ENCODE measurements around the gene PRLH. TPM values are rescaled to one million over a fixed set of nuclear protein-coding genes. Genes with fewer than 3 reads are reported as not detected.
A peak's percentile ranks its signal among the peaks of the same experiment; 100 is the strongest.

The PRLH gene
- total and polyA plus RNA-seq, 2 donors (not counting 1 experiment from before 2014, with no cell fraction given), result not detected

GRCh38 chr2:237590272-237591140 lies 24.1 kb downstream of the PRLH start, which contains the start of gene RAB17:
Gene RAB17 (minus strand): TSS chr2:237590734. CDS start chr2:237586154, 4,580 bp downstream.
- peak; percentile 28 to 49 for DNase-seq (ENCODE audit: low read depth in 2 of 2)
- no peak within 1 kb of the TSS for H3K9ac ChIP-seq (ENCODE audit: insufficient read depth, low read length)
- no peaks in the 10 kb centered on the region for H3K79me2 ChIP-seq (ENCODE audit: control insufficient read depth, insufficient read depth, low read length)
- no peaks in the 10 kb centered on the region for H4K20me1 ChIP-seq (ENCODE audit: control insufficient read depth, extremely low read depth, insufficient read depth, low read length)
- no peaks in the 10 kb centered on the region for H3K36me3 ChIP-seq (ENCODE audit: control insufficient read depth, insufficient read depth, low read length)
- TF ChIP-seq CTCF (conservative IDR thresholded peaks at IDR 0.05 in 1 of 2, IDR thresholded peaks at IDR 0.05 in 1 of 2; ENCODE audit: low read depth in 1 of 2, low read length in 2 of 2) (no peak), EZH2 (IDR thresholded peaks at IDR 0.05; ENCODE audit: low read length, missing control alignments) (no peak)
- no peaks in the 10 kb centered on the region for H3K9me3 ChIP-seq (ENCODE audit: control insufficient read depth, insufficient read depth, low read depth, low read length)
- H2AFZ ChIP-seq (ENCODE audit: low read length), result no peak within 1 kb of the TSS
- no peak within 1 kb of the TSS for H3K4me2 ChIP-seq (ENCODE audit: extremely low read depth, insufficient read depth, low read length)
- H3K27ac ChIP-seq (ENCODE audit: insufficient read depth, low read length), result no peak within 1 kb of the TSS
- H3K4me1 ChIP-seq (ENCODE audit: control insufficient read depth, extremely low read depth, insufficient read depth, low read length), result peaks cover 2% of the 10 kb centered on the region
- no peak within 1 kb of the TSS for H3K4me3 ChIP-seq (replicated peaks in 1 of 4; ENCODE audit: control extremely low read depth in 1 of 4, insufficient read depth in 1 of 4, low read depth in 3 of 4, low read length in 4 of 4)
- peaks cover 3% of the 10 kb centered on the region for H3K27me3 ChIP-seq (ENCODE audit: control insufficient read depth, insufficient read depth, low read length)

DNA sequence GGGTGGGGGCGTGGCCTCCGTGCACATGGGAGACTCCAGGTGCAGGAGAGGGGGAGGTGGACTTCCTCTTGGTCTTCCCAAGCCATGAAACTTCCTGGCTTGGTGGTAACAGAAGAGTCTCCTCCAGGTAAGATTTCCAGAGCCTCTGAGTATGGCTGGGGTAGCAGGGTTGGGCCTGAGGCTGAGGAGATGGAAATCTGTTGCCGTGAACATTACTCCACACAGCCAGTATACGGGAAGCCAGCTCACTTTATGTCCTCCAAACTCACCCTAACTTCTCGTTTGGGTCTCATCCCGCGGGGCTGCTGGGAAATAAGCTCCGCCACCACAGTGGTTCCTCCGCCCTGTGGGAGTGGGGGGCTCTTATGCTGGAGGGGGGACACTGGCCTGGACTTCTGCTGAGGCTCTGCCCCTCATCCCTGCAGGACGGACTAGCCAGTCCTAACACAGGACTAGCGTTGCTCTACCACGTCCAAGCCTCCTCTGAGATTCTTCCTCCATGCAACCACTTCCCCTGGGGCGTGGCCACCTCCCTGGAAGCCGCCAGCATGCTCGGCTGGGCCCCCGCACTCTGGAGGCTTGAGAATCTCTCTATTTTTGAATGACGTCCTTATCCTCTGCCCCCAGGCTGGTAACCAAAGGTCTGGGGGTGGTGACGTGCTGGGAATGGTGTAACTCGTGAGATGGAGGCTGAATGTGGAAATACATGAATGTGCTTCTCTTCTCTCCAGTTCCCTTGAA lies 24.9 kb downstream of the PRLH start:
- H3K4me2 ChIP-seq (ENCODE audit: extremely low read depth, insufficient read depth, low read length), result no peak overlapping the region
- no peak overlapping the region for H2AFZ ChIP-seq (ENCODE audit: low read length)

More for the DNA sequence above, 24.9 kb downstream of the PRLH start:
- Histone ChIP-seq H3K36me3 (ENCODE audit: control insufficient read depth, insufficient read depth, low read length) (no peaks in the 10 kb centered on the region), H3K4me1 (ENCODE audit: control insufficient read depth, extremely low read depth, insufficient read depth, low read length) (peaks cover 2% of the 10 kb centered on the region), H3K9ac (ENCODE audit: insufficient read depth, low read length) (no peak overlapping the region), H3K79me2 (ENCODE audit: control insufficient read depth, insufficient read depth, low read length) (no peaks in the 10 kb centered on the region), H3K4me3 (replicated peaks in 1 of 4; ENCODE audit: control extremely low read depth in 1 of 4, insufficient read depth in 1 of 4, low read depth in 3 of 4, low read length in 4 of 4) (no peak overlapping the region), H3K27me3 (ENCODE audit: control insufficient read depth, insufficient read depth, low read length) (peaks cover 3% of the 10 kb centered on the region), H4K20me1 (ENCODE audit: control insufficient read depth, extremely low read depth, insufficient read depth, low read length) (no peaks in the 10 kb centered on the region), H3K27ac (ENCODE audit: insufficient read depth, low read length) (no peak overlapping the region), H3K9me3 (ENCODE audit: control insufficient read depth, insufficient read depth, low read depth, low read length) (no peaks in the 10 kb centered on the region)
- TF ChIP-seq CTCF (conservative IDR thresholded peaks at IDR 0.05 in 1 of 2, IDR thresholded peaks at IDR 0.05 in 1 of 2; ENCODE audit: low read depth in 1 of 2, low read length in 2 of 2) (no peak), EZH2 (IDR thresholded peaks at IDR 0.05; ENCODE audit: low read length, missing control alignments) (no peak)
- DNase-seq (ENCODE audit: low read depth in 2 of 2), result no peak

Data from fibroblast of lung (primary cell).